ENCODE results near the gene SMPD4.
A peak's percentile ranks its signal among the peaks of the same experiment; 100 is the strongest.
"Not testable (repeated sequence)": the region's sequence is repeated elsewhere in the genome, so short reads cannot be mapped to it uniquely, and the experiment has no call there.

SMPD4 gene

DNA sequence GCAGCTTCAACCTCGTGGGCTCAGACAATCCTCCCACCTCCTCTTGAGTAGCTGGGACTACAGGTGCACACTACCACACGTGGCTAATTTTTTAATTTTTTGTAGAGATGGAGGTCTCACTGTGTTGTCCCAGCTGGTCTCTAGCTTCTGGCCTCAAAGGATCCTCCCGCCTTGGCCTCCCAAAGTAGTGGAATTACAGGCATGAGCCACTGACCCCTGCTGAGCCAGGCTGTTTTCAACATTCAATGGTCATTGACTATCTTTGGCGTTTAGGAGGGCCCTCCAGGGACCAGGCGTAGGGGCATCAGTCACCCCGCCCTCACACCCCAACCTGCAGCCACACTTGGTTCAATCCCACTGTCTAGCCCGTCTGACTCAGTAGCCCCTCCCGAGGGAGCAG is 5.9 kb upstream of the SMPD4 start:
- no peak for DNase-seq

DNA sequence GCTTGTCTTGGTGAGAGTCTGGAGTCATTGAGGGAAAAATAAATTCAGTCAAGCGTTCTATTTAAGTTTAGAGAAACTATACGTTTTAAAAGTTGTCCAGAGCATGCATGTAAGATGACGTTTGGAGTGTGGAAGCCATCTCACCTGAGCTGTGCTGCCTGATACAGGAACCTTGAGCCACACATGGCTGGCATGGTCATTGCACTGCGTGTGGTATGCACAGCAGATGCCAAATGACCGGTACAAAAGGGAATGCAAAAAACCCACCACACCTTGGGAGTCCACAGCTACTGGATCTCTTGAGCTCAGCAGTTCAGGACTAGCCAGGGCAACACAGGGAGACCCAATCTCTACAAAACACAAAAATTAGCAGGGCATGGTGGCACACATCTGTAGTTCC is 5.0 kb upstream of the SMPD4 start:
- DNase-seq, result no peak

DNA sequence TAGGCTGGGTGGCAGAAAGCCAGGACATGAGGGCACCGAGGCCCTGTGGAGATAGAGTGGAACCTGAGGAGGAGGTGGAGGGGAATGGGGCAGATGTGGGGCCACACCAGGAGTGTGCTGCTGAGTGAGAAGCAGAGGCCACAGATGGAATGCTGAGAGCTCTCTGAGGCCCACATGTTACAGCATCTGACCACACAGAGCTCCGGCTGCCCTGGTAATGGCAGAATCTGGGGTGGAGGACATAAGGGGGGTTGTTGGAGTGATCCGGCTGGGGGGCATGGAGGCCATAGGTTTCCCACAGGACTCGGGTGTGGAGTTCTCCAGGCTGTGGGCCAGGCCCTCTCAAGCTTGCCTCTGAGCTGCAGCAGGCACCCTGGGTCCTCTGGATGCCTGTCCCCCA is 4.5 kb upstream of the SMPD4 start:
- no peak for DNase-seq

DNA sequence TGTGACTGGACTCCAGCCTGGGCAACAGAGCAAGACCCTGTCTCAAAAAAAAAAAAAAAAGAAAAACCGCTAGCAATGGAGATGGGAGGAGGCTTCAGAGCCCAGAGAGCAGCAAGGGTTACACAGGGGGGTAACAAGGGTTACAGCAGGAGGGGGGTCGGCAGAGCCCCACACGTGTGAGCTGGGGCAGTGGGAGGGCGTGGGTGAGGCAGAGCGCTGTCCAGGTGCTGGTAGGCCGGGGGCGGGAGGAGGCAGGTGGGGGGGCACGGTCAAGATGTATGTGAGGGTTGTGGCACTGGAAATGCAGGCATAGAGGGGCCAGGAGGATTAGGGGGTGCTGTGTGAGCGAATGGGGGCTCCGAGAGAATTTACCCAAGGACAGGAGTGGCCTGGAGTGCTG is 4.0 kb upstream of the SMPD4 start:
- DNase-seq, result no peak

- DNase-seq, result no peak
These were observed 2.3 kb upstream of the SMPD4 start for GRCh38 chr2:130183512-130184373.

- not testable (repeated sequence) for DNase-seq
These were observed 1.6 kb upstream of the SMPD4 start for GRCh38 chr2:130182826-130183511.

DNA sequence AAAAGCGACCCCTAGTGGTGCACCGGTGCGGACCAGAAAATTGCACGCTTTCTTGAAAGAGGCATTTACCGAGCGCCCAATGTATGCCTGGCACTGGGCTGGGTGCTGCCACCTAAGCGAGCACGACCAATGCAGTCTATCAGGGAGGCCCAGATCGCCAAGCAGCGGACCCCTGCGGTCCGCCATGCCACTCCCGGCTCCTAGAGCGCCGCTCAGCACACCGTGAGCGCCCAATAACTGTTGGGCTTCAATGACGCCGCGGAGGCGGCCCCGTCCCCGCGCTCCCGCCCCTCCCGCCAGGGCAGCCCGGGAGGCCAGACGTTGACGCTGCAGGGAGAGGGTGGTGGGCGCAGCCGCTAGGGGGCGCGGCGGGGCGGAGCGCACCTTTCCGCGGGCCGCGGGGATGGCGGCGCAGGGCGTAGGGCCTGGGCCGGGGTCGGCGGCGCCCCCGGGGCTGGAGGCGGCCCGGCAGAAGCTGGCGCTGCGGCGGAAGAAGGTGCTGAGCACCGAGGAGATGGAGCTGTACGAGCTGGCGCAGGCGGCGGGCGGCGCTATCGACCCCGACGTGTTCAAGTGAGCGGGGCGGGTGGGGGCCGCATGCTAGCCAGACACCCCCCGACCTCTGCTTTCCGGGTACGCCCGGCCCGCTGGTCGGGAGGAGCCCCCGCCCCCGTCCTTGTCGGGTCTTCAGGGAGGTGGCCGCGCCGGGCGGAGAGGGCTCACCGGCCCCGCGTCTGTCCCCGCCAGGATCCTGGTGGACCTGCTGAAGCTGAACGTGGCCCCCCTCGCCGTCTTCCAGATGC is 679 bp upstream of the SMPD4 start, which contains the start of gene MZT2B:
Gene MZT2B (plus strand): TSS at position 383 of the 803 bp plus-strand sequence. CDS start 21 bp downstream, at position 404.
- peak; percentile 90 for DNase-seq

GRCh38 chr2:130180404-130181324 is 738 bp downstream of the SMPD4 start:
- DNase-seq, result not testable (repeated sequence)

- DNase-seq, result not testable (repeated sequence)
These were observed 6.5 kb downstream of the SMPD4 start for GRCh38 chr2:130174866-130175265.

GRCh38 chr2:130169896-130170295 is 11.5 kb downstream of the SMPD4 start:
- no peak for DNase-seq

DNA sequence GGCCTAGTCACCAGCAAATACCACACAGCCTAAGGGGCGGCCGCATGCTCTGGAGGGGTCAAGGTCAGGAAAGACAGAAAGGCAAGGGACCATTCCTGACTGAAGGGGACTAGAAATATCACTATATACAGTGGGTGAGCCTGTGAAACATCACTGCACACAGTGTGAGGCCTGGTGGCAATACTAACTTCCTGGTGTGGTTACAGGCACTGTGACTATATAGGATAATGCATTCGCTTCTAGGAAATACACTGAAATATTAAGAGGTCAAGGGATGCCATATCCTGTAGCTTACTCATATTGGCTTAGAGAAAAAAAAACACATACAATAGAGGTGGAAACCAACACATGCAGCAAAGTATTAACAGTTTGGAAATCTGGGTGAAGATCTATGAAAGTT is 12.2 kb downstream of the SMPD4 start:
- not testable (repeated sequence) for DNase-seq

DNA sequence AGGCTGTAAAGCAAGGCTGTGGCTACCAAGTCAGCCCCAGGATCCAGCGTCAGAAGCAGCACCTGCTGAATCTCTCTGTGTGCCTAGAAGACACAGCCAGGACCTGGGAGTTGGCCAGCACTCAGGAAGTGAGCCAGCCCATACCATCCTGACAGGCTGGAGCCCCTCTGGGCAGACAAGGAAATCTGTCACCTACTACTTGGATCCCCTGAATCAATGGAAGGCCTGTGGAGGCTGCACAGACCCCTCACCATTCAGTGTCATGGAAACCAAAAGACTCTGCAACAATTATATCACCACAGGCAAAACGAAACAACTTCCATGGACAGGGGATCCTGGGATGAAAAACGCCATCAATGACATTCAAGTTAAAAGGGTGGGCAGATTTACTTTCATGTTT is 14.8 kb downstream of the SMPD4 start:
- not testable (repeated sequence) for DNase-seq

DNA sequence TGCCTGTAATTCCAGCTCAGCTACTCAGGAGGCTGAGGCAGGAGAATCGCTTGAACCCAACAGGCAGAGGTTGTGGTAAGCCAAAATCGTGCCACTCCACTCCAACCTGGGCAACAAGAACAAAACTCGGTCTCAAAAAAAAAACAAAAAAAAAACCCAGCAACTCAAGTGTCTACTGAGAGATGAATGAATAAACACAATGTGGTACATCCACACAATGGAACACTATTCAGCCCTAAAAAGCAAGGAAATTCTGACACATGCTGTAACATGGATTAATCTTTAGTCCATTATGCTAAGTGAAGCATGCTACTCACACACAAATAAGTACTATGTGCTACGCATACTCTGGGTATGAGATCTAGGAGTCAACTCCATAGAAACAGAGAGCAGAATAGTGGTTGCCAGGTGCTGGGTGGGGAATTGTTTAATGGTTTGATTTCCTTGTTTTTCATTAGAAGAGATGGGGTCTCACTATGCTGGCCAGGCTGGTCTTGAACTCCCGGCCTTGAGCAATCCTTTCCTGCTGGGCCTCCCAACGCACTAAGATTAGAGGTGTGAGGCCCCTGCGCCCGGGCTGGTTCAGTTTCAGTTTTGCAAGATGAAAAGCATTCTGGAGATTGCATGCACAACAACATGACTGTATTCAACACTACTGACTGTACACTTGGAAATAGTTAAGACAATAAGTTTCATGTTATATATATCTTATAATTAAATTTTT is 15.9 kb downstream of the SMPD4 start:
- DNase-seq, result no peak

GRCh38 chr2:130162968-130163367 is 18.4 kb downstream of the SMPD4 start:
- DNase-seq, result no peak

DNA sequence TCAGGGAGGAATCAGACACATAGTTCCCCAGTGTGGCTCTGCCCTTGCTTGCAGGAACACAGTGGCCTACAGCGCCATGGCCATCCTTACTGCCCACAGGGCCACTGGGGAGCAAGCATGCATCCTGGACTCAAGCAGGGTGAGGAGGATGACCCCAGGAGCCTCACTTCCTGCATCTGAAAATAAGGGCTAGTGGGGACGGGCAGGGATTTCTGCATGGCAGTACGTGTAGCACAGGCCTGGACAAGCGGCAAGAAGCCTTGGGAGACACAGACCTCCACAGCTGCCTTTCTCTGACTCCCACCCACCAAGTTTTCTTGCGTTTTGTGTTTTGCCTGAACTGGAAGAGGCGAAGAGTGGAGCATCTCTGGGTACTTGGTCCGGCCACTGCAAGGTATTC is 18.9 kb downstream of the SMPD4 start:
- not testable (repeated sequence) for DNase-seq

- DNase-seq, result not testable (repeated sequence)
These were observed 20.3 kb downstream of the SMPD4 start for GRCh38 chr2:130160838-130161705.

DNA sequence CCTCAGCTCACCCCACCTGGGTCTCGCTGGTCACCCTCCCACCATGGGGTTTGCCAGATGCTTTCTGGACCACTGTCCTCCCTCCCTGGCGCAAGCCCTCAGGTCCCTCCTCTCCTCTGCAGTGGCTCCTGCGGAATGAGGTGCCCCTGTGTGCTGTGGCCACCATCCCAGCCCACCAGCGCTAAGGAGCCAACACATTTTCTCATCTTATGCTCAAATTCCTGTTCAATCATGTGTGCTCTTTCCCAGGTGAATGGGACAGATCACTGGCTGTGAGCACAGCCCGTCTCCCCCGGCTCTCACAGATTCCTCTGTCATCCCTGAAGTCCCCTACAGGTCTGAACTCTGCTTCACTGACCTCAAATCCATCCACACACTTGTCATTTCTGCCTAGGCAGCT is 21.3 kb downstream of the SMPD4 start:
- no peak for DNase-seq

DNA sequence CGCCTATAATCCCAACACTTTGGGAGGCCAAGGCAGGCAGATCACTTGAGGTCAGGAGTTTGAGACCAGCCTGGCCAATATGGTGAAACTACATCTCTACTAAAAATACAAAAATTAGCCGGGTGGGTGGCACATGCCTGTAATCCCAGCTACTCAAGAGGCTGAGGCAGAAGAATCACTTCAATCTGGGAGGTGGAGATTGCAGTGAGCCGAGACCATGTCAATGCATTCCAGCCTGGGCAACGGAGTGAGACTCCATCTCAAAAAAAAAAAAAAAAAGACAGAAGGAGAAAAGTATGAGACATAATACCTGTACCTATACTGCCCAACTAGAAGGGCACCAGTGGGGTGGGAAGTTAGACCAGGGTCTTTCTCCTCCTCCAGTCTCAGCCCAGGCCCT is 22.0 kb downstream of the SMPD4 start:
- not testable (repeated sequence) for DNase-seq

DNA sequence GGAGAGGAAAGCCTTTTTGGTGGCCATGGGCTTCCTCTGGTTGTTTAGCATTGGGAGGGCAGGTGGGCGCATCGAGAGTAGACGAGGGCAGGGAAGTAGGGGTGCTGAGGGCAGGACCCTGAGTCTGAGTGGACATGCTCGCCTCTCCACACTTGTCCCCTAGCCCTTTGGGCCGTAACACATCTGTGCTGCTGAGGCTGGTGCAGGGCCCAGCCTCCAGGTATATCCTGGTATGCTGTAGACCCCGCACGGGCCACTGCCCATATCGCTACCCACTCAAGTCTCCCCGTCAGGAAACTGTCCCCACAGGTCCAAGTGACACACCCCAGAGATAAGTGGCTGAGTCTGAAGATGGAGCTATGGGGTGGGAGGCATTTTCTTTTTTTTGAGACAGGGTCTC is 22.8 kb downstream of the SMPD4 start:
- no peak for DNase-seq

DNA sequence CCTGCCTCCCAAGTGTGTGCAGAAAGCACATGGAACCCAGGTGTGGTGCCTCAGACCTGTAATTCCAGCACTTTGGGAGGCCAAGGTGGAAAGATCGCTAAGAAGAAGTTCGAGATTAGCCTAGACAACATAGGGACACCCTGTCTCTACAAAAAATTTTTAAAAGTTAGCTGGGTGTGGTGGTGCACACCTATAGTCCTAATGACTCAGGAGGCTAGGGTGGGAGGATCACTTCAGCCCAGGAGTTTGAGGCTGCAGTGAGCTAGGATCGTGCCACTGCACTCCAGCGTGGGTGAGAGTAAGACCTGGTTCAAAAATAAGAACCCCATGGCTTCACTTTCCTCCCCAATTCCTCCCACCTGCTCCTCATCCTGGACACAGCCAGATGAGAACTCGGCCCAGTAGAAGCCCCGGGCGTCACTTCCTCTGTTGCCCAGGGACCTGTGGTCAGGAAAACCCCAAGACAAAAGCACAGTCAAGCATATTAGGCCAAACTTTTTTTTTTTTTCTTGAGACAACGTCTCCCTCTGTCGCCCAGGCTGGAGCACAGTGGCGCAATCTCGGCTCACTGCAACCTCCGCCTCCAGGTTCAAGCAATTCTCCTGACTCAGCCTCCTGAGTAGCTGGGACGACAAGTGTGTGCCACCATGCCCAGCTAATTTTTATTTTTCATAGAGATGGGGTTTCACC is 23.4 kb downstream of the SMPD4 start:
- DNase-seq, result peak; percentile 13

All from CD4-positive, alpha-beta T cell treated with Interleukin-17A for 1 hour (primary cell).